HepG2 (cell line): ENCODE results near the gene GNA15.
A peak's percentile ranks its signal among the peaks of the same experiment; 100 is the strongest.

Source experiments
- CTCF ChIP-seq: sonication (generic); formaldehyde crosslinking; IDR thresholded peaks from 2 replicates; pipeline ENCODE4 v1.5.0; 2020; ENCODE audit warnings: mild to moderate bottlenecking, missing genetic modification reagents, moderate library complexity
- ZFP36 ChIP-seq: fragments of 150-350 bp; IDR thresholded peaks from 2 replicates; pipeline ENCODE4 v1.6.1; 2018; ENCODE audit warnings: borderline replicate concordance, low read length, low read depth; ENCODE audit not compliant: partially characterized antibody
- TF ChIP-seq, protein P1 (sequence below): sonication (generic); formaldehyde crosslinking; IDR thresholded peaks from 2 replicates; pipeline ENCODE4 v1.4.0; 2020; ENCODE audit warnings: low read depth, missing genetic modification reagents
- TF ChIP-seq, protein P2 (sequence below): fragments of 450-650 bp; IDR thresholded peaks from 2 replicates; pipeline ENCODE4 v1.6.1; 2017; ENCODE audit warnings: mild to moderate bottlenecking

DNA sequence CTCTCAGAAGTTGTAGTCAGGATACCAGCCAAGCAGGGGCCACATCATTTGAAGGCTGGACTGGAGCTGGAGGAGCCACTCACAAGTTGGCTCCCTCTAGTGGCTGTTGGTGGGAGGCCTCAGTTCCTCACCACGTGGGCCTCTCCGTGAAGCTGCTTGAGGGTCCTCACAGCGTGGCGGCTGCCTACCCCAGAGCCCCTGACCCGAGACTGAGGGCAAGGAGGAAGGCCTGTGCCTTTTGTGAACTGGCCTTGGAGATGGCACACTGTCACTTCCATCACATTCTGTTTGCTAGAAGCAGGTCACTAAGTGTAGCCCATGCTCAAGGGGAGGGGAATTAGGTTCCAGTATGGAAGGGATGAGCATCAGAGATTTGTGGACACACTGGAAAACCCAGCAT is 27.1 kb upstream of the GNA15 start:
- TF ChIP-seq, protein P1, sequence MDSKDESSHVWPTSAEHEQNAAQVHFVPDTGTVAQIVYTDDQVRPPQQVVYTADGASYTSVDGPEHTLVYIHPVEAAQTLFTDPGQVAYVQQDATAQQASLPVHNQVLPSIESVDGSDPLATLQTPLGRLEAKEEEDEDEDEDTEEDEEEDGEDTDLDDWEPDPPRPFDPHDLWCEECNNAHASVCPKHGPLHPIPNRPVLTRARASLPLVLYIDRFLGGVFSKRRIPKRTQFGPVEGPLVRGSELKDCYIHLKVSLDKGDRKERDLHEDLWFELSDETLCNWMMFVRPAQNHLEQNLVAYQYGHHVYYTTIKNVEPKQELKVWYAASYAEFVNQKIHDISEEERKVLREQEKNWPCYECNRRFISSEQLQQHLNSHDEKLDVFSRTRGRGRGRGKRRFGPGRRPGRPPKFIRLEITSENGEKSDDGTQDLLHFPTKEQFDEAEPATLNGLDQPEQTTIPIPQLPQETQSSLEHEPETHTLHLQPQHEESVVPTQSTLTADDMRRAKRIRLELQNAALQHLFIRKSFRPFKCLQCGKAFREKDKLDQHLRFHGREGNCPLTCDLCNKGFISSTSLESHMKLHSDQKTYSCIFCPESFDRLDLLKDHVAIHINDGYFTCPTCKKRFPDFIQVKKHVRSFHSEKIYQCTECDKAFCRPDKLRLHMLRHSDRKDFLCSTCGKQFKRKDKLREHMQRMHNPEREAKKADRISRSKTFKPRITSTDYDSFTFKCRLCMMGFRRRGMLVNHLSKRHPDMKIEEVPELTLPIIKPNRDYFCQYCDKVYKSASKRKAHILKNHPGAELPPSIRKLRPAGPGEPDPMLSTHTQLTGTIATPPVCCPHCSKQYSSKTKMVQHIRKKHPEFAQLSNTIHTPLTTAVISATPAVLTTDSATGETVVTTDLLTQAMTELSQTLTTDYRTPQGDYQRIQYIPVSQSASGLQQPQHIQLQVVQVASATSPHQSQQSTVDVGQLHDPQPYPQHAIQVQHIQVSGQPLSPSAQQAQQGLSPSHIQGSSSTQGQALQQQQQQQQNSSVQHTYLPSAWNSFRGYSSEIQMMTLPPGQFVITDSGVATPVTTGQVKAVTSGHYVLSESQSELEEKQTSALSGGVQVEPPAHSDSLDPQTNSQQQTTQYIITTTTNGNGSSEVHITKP, result no peak
- TF ChIP-seq, protein P2, sequence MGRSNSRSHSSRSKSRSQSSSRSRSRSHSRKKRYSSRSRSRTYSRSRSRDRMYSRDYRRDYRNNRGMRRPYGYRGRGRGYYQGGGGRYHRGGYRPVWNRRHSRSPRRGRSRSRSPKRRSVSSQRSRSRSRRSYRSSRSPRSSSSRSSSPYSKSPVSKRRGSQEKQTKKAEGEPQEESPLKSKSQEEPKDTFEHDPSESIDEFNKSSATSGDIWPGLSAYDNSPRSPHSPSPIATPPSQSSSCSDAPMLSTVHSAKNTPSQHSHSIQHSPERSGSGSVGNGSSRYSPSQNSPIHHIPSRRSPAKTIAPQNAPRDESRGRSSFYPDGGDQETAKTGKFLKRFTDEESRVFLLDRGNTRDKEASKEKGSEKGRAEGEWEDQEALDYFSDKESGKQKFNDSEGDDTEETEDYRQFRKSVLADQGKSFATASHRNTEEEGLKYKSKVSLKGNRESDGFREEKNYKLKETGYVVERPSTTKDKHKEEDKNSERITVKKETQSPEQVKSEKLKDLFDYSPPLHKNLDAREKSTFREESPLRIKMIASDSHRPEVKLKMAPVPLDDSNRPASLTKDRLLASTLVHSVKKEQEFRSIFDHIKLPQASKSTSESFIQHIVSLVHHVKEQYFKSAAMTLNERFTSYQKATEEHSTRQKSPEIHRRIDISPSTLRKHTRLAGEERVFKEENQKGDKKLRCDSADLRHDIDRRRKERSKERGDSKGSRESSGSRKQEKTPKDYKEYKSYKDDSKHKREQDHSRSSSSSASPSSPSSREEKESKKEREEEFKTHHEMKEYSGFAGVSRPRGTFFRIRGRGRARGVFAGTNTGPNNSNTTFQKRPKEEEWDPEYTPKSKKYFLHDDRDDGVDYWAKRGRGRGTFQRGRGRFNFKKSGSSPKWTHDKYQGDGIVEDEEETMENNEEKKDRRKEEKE, result no peak
- TF ChIP-seq ZFP36 (no peak), CTCF (peak; percentile 86)
